DMS153 treated with DMSO at 0.1 percent for 48 hours (cell line): Measurements from ENCODE around the gene MIA.
"Not testable (repeated sequence)": the region's sequence is repeated elsewhere in the genome, so short reads cannot be mapped to it uniquely, and the experiment has no call there.

Experiments used
- DNase-seq: peaks from one replicate; lab custom pipeline; 2025; ENCODE audit not compliant: unreplicated experiment; lab: John Stamatoyannopoulos, UW

MIA gene

DNA sequence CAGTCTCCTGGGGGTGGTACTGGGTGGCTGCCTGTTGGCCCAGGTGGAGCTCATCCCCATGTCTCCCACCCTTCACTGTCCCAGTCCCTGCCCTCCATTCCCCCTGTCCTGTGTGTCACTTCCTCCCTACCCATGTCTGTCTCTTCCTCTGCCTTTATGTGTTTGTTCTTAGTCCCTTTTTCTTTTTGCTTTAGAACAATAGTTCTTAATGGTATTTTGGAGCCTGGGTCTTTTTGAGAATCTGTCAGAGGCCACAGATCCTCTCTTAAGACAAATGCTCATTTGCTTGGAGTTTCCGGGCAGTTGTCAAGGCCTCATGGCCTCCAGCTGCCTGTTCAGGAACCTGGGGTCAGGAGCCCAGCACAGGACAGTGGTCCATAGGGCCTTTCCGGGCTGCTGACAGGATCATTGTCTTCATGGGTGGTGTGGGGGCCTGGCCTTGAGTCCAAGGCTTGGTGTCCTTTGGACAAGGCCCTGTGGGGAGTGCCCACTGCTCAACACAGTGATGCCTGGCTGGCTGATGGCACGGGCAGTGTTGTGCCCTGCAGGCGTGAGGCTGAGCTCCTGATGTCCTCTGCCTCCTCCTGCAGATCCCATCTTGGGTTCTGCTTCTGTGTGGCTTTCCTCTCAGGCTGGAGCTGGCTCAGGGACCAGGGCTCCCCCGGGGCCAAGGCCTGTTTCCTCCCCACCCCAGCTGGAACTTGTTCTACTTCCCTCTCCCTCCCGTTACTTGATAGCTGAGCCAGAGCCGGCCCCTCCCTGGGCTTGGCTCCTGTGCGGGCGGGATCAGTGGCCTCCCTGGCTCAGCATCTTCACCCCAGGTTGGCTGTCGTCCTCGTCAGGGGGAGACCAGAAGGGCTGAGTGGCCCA lies 27.2 kb downstream of the MIA start:
- no peak for DNase-seq

DNA sequence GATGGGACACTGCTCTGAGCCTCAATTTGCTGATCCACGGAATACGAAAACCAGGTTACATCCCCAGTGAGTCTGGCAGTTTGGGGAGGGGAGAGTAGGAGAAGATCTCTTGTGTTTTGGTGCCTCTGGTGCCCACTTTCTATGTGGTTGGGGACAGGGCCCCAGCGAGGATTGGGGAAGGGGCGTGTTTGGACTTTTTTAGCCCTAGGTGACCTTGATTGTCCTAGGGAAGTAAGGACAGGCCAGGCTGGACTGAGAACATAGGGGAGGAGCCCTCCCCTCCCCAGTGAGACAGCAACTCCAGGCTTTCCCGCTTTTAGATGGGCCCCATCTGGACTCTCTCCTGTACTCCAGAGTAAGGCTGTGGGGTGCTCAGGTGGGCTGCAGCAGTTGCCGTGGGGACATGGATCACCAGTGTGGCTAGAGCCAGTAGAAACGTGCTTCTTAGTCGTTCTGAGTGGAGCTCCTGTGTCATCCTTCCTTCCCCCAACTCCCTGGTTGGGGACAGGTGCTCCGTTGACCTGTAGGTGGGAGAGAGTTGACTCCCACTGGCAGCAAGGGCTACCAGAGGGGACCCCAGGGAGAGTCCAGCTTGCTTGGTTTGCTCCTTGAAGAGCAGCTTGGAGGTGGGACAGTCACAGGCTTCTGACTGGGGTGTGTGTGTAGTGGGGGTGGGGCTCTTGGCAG lies 28.0 kb downstream of the MIA start:
- DNase-seq: no peak

DNA sequence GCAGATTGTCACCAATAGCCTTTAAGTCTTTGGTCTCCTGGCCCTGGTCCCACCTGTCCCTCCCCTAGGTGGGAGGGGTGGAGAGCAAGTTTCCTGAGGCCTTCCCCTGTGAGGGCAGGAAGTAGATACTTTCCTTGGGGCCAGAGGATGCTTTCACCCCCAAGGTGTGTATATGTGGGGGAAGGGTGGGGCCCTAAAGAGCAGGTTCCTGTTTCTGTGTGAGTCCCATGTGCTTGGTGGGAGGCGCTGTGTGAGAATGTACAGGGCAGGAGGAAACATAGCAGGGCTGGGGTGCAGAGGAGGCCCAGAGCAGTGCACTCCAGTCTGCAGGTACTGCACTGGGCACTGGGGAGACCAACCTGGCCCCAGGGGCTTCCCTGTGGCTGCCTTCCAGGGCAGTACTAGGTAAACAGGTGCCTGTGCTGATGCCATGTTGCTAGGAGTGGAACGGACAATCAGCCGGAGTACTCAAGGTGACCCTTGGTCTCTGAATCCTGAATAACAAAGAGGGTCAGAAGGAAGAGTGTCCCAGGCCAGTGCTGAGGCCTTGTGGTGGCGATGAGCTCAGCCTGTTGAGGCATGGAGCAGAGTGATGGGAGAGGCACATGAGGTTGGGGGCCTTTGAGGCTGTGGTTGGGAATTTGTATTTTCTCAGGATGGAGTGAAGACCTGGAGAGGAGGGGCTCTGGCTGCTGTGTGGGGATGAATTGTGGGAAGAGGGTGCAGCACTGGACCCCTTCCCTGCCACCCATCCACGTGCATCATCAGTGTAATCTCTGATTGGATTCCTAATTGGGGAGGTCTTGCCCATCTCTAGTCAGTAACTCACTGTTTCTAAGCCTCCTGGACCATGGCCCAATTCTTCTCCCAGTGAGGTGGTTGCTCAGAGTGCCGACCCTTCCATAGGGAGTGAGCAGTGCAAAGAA lies 28.8 kb downstream of the MIA start:
- no peak for DNase-seq

DNA sequence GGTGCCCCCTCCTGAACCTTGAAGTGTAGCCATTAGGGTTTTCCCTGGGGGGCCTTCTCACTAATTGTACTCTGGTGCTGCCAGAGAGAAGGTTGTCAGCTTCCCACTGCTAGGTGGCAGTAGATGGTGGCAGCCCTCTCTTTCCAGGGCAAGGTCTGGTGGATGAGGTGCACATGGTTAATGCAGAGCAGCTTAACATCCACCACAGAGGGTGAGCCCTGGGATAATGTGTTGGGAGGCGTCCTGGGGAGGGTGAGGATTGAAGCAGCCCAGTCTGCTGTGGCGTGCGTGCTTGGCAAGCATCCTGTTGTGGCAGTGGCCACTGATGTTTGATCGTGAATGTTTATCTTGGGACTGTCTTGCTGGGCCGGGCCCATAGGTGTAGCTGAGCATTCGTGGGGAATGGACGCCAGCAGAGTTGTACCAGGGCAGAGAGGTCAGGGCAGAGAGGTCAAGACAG lies 29.5 kb downstream of the MIA start:
- DNase-seq: no peak

DNA sequence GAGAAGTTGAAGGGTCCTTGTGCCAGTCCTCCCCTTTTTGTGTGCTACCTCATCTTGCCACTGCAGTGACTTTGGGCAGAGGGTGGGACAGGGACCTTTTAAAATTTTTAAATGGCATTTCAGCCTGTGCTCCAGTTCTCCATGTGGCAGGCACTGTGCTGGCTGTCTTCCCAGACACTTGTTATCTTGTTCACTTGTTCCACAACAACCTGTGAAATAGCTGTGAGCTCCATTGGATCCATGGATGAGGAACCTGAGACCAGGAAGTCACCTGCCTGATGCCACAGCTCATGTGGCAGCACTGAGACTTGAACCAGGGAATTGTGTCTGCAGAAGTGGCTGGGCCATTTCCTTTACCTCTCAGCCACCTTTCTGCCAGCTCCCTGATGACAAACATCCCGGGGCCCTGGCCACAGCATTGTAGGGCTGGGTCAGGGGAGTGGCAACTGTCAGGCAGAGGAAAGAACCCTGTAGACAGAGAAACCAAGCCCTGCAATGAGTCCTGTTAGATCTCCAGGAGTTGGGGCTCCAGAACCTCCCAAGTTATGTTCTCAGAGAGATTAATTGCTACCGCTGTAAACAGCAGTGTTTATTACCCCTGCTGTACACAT lies 30.0 kb downstream of the MIA start:
- no peak for DNase-seq

DNA sequence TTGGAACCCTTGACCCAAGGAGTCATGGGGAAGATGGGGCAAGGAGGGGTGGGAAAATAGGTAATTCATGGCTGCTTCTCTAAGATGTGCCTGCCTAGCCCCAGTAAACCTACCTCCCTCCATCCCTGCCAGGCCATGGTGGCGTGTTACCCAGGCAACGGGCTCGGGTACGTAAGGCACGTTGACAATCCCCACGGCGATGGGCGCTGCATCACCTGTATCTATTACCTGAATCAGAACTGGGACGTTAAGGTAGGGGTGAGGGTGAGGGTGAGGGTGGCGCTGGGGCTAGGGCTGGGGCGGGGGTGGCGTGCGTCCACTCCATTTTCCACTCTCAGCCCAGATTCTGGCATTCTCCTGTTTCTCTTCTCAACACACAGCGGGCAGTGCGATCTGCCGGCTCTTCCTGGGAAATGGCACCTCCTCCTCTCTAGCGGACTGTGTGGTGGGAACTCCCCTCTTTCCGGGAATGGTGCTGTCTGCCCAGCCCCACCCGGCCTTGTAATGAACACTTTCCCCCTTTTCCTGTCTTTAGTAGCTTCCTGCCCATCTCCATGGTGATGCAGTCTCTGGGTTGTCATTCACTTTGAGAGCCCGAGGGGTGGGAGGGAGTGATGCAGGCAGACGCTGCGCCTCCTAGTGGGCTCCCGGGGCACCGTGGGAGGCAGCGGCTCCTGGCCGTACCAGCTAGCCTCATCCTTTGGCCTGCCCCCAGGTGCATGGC lies 31.3 kb downstream of the MIA start:
- DNase-seq: no peak

DNA sequence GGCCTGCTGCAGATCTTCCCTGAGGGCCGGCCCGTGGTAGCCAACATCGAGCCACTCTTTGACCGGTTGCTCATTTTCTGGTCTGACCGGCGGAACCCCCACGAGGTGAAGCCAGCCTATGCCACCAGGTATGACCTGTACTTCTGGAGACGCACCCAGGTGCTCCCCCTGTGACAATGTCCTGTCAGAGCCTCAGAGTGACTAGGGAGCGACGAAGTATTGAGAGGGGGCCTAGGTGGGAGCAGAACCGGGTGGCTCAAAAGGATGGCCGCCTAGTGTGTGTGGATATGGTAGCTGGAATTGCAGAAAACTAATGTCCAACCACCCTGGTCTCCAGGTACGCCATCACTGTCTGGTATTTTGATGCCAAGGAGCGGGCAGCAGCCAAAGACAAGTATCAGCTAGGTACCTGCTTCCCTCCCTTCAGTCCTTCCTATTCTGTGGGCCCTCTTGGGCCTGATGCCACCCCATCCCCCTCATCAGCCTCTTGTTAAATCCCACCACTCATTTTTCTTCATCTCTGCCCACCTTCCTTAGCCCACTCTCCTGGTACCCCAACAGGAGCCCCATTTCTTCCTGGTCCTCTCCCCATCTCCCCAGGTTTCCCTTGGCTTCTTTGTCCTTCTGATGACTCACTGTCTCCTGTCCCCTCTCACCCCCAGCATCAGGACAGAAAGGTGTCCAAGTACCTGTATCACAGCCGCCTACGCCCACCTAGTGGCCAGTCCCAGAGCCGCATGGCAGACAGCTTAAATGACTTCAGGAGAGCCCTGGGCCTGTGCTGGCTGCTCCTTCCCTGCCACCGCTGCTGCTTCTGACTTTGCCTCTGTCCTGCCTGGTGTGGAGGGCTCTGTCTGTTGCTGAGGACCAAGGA lies 32.1 kb downstream of the MIA start:
- DNase-seq: no peak

DNA sequence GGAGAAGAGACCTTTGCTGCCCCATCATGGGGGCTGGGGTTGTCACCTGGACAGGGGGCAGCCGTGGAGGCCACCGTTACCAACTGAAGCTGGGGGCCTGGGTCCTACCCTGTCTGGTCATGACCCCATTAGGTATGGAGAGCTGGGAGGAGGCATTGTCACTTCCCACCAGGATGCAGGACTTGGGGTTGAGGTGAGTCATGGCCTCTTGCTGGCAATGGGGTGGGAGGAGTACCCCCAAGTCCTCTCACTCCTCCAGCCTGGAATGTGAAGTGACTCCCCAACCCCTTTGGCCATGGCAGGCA lies 32.7 kb downstream of the MIA start:
- DNase-seq: no peak

DNA sequence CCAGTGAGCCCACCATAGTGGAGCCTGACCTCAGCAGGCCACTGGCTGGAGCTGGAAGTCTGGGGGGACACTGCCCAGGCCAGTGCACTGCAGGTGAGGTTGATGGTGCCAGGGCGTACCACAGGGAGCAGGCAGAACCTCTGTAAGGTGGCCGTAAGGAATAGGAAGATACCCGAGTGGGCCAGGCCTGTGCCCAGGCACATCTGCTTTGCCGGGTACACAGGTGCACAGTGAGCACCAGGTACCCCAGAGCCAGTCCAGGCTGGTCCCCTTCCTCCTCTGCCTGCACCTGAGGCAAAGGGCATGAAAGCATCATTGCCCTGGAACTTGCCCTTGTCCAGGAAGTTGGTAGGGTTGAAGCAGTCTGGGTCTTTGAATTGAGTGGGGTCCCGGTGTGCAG lies 33.2 kb downstream of the MIA start:
- no peak for DNase-seq

DNA sequence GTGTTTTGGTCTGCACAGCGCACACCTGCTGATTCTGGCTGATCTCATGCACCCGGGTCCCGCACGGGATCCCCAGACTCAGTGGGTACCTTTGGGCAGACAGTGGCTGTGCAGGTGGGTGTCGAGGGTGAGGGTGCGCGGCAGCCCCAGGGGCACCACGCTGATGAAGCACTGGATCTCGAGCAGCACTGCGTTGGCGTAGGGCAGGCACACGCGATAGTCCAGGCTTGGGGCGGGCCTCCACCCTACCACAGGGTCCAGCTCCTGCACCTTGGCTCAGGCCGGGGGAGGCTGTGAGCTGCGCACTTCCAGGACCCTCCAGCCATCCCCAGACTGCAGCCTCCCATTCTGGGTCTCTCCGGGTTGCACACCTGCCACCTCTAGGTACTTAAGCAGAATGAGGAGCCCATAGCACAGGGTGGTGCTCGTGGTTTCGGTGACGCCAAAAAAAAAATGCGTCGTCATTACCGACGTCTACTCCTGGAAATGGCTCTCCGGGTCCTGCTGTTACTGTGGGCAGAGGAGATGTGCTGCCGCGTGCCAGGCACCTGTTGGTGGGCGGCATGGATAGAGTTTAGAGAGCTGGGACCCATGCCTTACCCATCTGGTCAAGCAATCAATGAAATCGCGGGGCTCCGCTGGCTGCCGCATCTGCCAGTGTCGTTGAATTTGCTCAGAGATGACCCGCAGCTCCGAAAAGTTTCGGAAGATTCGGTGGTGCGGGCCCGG lies 34.2 kb downstream of the MIA start:
- DNase-seq: no peak

DNA sequence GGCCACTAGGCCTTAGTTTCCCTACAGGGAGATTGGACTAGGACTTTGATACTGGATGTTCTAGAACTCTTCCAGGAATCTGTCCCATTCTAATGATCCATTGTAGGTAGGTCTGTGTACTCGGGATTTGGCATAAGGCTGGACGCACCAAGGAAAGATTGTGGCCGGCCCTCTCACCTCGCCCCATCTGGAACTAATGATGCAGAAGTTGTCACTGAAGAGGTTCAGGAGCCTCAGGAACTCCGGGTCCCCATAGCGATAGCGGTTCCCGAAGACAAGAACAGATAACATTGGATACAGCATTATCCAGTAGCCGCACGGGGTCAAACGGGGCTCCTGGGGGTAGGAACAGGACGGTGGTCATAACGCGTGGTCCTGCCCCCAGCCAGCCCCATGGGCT lies 34.8 kb downstream of the MIA start:
- DNase-seq: no peak

DNA sequence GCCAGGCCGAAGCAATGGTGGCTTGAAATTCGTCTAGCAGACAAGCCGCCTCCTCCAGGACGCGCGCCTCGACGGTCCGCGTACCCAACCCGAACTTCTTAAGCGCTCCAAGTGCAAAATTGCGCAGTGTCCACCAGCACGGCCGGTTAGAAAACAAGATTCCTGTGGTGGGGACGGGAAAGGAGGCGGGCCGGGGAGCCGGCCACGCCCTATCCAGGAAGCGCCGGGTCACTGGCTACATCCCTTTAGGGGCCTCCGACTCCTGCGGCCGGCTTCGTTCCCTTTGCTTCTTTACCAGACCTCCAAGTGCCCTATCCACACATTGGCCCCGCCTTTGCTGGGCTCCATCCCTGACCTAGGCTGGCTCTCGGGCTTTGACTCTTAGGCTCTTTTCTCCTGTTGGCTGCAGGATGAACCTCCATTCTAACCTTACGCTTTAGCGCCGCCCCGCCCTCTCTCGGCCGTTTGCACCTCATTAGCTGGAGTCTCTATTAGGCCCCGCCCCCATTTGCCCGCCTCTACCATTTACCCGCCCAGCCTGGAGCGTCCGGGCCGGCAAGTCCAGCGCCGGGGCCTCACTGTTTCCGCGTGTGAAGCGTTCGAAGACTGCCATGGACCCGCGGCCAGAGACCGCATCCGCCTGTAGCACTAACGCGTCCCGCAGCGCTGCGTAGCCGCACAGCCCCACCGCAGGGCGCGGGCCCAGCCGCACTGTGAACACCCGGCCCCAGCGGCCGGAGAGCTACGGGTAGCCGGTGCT lies 35.5 kb downstream of the MIA start:
- peak; percentile 31 for DNase-seq

DNA sequence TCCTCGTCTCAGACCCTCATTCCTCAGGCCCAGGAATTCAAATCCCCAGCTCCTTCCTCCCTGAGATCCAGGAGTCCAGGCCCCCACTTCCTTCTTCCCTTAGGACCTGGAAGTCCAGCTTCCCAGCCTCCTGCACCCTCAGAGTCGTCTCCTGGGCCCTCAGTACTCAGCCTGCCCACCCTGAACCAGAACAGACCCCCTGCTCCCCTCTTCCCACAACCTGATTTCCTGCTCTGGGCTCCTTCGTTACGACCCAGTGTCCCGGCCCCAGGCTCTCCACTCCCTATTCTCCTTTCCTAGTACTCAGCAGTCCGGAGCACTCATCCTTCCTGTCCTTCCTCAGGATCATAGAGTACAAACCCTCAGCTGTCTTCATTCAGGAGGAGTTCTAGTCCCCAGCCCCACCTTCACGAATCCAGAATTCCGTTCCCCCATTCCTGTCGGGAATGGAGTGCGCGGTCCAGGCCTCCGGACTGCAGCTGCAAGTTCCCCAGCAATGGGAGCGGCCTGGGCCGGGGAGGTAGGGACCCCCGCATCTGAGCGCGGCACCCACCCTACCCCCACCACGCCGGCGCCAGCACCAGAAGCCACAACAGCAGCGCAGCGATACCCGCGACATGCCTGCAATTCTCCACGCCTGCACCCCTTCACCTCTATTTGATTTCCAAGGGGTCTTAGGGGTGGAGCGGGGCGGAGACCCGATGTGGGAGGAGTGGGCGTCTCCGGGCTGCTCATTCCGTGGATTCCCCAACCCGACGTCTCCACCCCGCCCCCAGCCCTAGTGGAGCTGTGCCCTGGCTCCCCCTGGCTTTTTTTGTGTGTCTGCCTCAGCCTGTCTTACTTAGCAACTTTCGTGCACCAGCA lies 36.4 kb downstream of the MIA start:
- DNase-seq: no peak

DNA sequence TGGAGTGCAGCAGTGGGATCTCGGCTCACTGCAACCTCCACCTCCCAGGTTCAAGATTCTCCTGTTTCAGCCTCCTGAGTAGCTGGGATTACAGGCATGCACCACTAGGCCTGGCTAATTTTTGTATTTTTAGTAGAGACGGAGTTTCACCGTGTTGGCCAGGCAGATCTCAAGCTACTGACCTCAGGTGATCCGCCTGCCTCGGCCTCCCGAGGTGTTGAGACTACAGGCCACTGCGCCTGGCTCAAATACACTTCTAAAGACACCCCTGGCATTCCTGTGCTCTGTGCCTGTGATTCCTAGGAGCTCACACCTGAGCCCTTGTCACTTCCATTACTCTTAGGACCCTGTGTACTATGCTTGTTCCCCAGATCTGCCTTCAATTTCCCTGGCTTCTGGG lies 37.2 kb downstream of the MIA start:
- DNase-seq: not testable (repeated sequence)

DNA sequence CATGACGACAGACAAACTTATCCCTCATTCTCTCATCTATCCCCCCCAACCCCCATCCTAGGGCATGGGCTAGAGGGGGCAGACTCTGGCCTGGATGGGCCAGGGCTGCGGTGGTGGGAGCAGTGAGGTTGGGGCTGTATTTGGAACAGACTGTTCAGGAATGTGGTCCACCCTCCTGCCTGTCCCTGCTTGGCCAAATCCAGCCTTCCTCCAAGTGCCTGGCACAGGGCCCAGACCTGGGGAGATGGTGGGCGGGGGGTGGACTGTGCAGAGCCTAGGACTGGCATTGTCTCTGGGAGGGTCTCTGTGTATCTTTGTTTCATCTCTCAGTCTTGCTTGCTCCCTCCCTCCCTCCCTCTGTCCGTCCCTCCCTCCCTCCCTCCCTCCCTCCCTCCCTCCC lies 37.9 kb downstream of the MIA start:
- no peak for DNase-seq

DNA sequence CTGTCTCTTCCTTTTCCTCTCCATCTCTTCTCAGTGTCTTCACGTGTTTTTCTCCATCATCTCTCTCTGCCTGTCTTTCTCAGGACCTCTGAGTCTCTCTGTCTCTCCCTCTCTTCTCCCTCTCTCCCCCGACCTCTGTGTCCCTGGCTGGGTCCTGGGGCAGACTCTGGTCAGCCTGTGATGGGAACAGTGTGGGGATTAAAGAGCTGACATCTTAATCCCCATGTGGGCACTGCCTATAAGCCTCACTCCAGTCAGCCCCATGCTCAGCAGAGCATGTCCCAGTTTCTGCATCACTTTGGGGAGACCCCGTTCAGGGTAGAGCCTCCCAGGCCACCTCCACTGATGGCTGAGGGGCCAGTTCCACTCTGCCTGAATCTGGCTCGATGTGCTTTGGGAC lies 39.9 kb downstream of the MIA start:
- DNase-seq: no peak
